HG02870 (cell line): ENCODE data around the gene S100P.
"Not testable (repeated sequence)": the region's sequence is repeated elsewhere in the genome, so short reads cannot be mapped to it uniquely, and the experiment has no call there.

Source experiments
- ATAC-seq: cut with Tn5 transposase; IDR thresholded peaks from one replicate; pipeline ENCODE4 v1.9.1; 2021; ENCODE audit warnings: mild to moderate bottlenecking, moderate library complexity; ENCODE audit not compliant: unreplicated experiment

S100P gene

DNA sequence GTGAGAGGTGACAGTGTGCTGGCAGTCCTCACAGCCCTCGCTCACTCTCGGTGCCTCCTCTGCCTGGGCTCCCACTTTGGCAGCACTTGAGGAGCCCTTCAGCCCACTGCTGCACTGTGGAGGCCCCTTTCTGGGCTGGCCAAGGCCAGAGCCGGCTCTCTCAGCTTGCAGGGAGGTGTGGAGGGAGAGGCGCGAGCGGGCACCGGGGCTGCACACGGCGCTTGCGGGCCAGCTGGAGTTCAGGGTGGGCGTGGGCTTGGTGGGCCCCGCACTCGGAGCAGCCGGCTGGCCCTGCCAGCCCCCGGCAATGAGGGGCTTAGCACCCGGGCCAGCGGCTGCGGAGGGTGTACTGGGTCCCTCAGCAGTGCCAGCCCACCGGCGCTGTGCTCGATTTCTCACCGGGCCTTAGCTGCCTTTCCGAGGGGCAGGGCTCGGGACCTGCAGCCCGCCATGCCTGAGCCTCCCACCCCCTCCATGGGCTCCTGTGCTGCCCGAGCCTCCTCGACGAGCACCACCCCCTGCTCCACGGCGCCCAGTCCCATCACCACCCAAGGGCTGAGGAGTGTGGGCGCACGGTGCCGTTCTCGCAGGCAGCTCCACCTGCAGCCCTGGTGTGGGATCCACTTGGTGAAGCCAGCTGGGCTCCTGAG, 21.0 kb upstream of the S100P start:
- ATAC-seq = not testable (repeated sequence)

DNA sequence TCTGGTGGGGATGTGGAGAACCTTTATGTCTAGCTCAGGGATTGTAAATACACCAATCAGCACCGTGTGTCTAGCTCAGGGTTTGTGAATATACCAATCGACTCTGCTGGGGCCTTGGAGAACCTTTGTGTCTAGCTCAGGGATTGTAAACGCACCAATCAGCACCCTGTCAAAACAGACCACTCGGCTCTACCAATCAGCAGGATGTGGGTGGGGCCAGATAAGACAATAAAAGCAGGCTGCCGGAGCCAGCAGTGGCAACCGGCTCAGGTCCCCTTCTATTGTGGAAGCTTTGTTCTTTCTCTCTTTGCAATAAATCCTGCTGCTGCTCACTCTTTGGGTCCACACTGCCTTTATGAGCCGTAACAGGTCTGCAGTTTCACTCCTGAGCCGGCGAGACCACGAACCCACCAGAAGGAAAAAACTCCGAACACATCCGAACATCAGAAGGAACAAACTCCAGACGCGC, 20.5 kb upstream of the S100P start:
- not testable (repeated sequence) for ATAC-seq

DNA sequence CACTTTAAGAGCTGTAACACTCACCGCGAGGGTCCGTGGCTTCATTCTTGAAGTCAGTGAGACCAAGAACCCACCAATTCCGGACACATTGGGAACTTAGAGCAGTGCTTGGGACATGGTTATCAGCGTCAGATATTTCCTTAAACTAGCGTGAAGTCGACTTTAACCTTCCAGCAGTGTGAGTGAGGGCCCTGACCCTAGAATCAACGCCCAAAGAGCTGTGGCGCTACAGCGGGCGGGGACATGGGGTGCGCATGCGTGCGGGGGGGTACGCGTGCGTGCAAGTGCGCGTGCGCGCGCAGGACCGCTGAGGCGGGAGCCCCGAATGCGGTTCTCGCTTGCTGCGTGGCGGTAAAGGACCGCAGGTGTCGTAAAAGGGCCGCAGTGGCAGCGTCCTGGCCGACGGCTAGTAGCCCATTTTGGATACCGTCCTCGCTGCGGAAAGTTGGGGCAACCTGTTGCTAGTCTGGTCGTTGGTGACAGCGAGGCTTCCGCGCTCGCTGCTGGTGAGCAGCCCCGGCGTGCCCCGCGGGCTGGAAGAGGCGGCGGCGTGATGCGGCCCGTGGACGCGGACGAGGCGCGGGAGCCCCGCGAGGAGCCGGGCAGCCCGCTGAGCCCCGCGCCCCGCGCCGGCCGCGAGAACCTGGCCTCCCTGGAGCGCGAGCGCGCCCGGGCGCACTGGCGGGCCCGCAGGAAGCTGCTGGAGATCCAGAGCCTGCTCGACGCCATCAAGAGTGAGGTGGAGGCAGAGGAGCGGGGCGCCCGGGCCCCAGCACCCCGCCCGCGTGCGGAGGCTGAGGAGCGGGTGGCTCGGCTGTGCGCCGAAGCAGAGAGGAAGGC, 19.8 kb upstream of the S100P start:
- peak; percentile 63 for ATAC-seq

DNA sequence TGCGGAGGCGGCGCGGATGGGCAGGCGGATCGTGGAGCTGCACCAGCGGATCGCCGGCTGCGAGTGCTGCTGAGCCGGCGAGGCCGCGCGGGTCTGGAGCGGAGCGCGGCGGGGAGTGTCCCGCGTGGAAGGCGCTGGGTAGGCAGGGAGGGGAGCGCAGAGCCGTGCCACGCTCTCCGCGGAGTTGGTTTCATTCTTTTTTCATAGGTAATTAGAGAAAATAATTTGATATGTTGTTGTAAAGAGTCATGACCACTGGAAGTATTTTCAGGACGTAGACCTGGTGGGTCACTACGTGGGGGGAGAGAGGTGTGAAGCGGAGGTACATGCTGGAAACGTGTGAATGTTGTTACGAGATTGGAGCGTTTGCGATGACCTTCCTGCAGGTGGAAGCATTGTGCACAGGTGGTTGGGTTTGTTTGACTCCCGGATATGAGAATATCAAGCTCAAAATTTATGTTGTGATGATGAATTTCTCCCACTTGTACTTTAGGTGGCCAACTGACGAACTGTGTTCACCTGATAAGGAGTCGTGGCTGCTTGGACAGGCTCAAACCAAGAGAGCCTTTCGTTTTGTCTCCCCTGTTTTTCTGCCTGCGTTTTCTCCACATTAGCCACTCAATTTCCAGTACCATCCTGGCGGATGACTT, 19.1 kb upstream of the S100P start:
- peak; percentile 41 for ATAC-seq

DNA sequence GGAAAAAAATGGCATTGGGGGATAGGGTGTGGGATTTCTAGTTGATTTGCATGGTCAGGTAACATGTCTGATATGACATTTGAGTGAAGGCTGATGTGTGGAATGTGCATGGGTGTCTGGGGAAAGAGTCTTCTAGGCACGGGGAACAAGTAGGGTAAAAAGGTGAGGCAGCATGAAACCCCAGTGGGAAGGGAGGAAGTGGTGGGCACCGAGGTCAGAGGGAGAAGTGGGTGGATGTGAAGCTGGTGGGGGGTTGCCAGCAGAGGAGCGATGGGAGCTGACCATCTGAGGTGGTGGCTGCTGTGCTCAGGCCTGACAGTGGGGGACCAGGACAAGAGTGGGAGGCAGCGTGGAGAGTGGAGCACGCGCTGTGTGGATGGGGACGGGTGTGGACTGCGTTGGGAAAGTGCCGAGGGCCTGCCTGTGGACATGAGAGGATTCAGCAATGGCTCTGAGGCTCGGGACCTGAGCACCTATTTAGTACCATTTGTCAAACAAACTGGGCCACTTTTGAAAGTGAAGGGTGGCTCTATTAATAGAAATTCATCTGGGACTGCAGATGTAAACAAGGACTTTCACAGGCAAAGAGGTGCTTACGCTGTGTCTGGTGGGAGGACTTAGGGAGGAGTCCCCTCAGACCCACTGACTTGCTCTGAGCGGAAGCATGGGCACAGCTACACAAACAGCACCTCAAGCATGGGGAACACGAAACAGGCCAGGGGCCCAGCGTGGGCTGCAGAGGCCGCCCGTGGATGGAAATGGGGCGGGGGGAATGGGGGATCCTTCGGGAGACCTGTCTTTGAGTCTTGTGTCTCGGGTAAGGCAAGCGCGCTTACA, 16.7 kb upstream of the S100P start:
- ATAC-seq = no peak

DNA sequence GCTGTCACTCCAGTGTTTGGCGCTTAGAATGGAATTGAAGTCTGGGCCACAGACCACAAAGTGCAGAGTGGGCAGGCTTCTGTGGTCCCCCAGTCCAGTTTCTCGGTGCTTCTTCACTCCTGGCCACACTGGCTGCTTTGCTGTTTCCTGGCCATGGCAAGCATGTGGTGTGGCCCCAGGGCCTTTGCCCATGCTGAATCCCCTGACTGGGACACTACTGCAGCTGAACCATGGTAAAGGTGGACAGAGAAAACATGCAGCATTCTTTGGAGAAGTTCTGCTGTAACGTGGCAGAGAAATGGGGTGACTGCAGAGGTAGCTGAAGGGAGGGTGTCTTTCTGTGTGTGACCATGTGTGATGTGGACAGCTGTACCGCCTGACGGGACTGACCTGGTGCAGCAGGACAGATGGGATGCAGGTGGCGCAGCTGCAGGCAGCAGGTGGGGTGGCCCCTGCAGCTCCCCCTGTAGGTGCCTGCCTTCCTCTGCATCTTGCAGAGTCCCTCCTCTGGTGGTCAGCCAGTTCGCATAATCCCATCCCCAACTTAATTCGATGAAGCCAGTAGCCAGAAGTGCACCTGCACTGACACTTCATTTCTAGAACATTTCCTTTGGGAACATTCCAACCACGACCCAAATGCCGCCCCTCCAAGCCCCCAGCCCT, 13.2 kb upstream of the S100P start:
- no peak for ATAC-seq

DNA sequence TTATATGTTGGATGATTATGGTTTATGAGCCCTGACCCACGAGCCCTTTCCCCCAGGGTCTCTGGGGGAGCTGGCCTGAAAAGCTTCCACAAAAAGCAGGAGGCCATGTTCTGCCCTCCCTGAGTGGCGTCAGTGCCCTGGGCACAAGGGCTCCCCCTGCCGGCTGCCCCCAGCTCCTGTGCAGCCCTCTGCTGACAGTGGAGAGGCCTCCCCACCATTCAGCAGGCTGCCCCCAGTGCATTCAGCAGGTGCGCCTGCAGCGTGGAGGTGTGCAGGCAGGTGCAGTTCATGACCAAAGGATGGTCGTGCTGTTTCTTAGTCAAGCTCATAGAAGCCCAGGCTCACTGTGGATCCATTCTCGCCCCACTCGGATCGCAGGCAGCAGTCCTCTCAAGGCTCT, 12.5 kb upstream of the S100P start:
- ATAC-seq = no peak

DNA sequence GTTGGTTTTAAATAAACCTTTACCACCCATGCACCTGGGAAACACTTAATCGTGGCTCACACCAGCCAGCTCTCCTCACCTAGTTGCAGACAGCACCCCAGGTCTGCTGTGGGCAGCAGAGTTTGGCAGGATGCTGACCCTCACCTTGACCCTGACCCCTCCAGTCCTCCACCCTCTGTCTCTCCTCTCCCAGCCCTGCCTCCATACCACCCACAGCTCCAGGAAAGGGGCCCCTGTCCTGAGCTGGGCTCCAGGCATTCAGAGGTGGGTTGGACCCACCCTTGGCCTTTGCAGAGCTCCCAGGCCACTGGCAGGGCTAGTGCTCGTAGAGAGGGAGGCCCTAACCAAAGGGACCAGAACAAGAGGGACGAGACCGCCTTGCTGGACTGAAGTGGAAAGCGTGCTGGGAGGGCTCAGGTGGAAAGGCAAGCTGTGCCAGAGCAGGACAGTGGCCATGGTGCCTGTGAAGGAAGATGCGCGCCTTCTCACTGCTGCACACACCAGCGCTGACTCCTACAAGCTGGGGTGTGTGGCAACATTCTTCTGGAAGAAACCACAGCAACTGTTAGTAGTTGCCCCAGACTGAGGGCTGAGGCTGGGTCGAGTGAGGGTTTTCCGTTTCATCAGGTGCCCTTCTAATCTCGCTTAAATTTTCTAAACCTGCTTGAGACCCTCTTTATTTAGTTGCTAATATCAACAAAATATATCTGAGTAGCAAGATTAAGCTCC, 10.7 kb upstream of the S100P start:
- no peak for ATAC-seq

DNA sequence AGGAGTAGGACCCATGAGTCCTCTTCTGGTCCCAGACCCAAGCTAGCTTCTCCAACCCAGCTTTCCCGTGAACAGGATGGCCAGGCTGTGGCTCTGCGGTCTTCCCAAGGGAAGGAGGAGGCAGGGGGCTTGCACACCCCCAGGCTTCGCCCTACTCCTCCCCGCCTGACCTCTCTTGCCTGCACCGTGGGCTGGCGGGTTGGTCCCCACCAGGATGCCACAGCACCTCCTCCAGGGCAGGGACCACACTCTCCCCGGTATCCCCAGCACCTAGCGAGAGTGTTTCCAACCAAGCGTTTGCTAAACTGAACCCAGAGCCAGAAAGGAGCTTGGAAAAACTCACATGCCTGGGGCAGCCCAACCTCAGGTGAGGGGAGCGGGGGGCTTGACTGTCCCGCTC, 9.0 kb upstream of the S100P start:
- ATAC-seq = no peak

DNA sequence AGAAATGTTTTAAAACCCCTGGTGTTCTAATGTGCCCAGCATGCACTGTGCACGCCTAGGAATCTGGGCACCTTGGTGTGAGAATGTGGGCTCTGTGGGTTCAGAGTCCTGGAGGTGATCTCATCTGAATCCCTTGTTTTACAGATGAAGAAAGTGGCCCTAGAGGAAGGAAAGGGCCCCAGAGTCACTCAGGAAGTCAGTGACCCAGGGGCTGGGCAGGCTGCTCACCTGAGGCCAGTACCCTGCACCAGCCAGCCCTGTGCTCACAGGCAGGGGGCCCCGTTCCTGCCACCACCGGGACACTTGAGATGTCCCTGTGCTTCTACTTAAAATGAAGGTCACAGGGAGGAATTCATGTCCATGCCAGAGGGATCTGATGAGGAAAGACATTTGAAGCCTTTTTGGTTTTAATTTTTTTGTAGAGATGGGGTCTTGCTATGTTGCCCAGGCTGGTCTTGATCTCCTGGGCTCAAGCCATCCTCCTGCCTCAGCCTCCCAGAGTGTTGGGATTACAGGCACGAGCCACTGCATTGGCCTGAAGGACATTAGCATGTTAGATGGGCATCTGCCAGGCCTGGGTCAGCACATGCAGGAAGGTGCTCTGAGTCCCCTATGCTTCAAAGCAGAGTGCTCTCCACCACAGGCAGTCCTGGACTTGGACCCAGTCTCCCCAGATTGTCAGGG, 7.4 kb upstream of the S100P start:
- no peak for ATAC-seq

DNA sequence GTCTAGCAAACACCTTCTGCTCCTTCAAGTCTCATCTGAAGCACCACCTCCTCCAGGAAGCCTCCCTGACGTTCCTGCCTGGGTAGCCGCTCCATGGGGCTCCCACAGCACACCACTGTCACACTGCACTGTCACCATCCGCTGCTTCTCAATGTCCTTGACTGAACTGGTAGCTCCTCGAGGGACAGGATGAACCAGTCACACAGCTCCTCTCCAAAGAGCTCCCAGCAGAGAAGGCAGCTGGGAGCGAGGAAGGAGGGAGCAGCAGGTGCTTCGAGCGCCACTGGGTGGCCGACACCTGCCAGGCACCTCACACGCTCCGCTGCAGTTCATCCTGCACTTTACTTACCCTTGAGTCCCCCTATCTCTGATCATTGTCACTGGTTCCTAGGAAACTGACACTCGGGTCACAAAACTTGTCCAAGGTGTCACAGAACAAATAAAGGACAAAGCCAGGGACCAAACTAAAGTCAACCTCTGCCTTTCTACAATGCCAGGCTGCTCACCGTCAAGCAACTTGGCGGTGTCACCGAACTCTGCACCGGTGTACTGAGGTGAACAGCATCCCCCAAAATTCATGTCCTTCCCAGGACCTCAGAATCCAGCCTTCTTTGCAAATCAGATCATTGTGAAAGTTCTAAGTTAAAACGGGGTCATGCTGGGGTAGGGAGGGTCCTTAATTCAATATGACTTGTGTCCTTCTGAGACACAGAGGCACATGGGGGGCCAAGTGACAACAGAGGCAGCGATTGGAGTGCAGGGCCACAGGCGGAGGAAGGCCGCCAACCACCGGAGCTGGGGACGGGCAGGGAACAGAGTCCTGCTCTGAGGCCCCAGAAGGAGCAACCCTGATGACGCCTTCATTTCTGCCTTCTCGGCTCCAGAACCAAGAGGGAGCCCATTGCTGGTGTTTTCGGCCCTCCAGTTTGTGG, 5.5 kb upstream of the S100P start:
- peak; percentile 6 for ATAC-seq

DNA sequence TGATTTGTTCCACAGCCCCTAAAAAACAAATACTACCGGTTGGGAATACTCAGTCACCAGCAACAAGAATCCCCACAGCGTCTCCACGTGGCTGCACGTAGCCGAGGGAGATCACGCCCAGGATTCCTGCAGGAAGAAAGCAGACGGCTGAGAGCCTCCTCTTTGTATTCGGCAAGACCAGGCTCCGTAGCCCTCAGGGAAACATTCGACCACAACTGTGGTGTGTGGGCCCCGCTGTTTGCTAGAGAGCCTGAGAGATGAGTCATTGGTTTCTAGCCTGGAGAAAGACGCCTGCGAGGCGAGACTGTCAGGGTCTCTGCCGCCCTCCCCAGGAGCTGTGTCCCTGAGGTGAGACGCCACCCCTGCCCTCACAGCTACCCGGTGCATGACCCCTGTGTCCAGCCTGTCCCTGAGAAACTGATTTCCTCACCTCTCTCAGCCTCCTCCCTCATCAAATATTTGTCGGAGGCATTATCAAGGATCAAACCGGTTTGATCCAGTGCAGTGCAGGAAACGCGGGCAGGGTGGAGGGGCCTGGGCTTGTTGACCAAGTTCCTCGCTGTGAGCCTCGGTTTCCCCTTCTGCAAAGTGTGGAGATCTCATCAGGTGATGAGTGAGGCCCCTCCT, 4.7 kb upstream of the S100P start:
- ATAC-seq = peak; percentile 89

DNA sequence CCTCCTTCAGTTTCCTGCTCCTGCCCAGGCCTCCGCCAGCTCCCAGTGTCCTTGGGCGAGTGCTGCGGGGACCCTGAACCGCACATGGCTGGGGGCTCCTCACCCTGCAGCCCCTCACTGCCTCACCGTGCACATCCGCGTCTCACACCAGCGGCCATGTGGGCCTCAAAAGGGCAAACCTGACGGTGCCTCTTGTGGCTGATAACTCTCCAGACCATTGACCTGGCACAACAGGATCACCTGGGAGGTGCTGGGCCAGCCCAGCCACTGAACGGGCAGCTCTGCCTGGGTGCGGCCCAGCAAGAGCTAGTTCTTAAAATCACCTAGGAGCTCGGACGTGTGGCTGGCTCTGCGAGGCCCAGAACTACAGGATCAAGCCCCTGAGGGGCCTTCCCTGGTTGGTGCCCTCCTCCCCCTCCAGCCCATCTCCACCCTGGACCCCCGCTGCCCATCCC, 4.1 kb upstream of the S100P start:
- ATAC-seq = no peak

DNA sequence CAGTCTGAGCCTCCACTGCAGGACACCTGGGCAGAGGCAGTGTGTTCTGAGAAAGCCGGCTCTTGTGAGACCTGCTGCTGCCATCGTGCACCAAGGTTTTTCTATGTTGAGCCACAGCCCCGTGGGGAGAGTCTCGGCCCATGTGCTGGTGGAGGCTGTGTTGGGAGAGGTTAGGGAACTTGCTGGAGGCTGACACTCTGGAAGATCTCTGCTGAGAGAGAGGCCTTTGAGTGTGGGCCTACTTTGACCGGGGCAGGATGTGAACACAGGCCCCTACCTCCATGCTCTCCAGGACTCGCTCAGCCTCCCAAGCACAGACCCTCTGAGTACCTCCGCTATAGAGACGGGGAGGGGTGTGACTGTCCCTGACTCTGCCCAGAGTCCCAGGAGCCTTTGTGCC, 1.3 kb upstream of the S100P start:
- no peak for ATAC-seq

DNA sequence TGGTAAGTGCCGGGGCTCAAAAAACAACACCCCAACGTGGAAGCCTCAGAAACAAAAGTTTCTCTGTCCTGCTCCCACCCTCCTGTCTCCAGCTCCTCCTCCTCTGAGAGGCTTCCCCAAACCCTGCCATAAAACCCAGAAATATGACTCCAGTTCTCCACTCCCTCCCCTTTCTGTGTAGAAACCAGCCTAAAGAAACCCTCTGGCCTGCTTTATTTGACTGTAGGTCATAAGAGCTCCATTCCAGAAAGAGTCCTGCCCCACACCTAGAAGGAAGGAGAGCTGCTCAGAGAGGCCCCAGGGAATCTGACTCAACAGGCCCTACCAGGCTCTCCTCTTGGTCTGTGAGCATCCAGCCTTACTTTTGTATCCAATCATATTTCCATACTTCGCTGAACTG, 872 bp upstream of the S100P start:
- no peak for ATAC-seq

DNA sequence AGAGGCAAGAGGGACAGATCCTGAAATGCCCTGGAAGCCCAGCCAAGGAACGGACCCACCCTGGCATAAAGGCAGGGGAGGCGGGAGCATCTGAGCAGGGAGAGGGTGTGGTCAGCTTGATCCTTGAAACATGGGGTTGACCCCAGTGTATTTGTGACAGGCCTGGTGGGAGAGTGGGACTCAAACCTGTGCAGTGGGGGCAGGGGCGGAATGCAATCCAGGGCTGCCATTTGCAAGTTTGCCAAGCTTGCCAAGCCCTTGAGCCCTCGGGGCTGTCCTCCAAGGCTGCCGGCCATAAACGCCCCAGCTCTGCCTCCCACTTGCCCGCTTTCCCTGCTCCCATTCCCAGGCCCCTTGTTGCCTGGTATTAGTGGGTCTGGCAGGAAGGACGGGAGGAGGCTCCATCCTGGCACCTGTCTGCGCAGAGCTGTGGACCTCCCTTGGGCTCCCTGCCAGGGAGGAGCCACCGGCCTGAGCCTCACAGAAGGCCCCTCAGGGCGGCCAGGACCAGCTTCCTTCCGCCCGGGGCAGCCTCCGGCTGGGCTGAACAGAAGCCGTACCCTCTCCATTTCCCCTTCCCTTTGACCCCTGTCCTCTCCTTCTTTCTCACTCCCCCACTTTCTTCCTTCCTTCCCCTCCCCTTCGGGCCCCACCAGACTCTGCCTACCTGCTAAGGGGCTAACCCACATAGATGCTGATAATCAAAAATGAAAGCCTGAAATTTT, 661 bp downstream of the S100P start:
- ATAC-seq = no peak
